Measurements from ENCODE around the gene PYCARD.
A peak's percentile ranks its signal among the peaks of the same experiment; 100 is the strongest.

Gene PYCARD

DNA sequence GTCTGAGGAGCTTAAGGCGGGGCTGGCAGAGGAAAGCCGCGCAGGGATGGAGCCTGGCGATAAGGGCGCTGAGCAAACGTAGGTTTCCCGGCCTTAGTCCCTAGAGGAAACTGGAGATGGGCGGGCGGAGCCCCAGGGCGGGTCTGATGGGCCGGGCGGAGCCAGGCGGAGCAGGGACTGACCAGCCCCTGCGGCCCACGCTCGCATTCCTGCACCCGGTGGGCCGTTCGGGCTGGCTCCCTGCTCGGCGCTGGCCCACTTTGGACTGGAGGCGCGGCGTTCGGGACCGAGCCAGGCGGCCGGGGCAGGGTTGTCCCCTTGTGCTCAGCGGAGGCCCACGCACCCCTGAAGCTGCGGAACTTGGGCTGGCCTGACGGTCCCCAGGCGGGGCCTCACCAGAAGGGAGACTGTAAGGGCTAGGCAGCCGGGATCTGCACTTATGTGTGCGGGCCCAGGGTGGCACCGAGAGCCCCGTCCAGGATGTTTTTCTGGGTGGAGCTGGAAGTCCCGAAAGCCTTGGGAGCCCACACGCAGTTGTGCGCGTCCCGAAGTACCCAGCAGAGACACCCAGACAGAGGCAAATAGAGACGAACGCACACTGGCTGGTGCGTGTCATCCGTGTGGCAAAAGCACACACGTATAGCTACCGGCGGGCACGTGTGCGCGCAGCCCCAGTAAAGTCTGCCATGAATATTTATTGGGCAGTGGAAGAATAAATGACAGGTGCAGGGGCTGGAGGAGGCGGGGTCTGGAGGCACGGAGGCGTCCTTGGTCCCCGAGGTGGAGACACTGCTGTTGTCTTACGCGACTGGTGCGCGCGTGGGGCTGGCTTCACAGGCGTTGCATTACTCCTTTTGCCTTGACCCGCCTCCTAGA is 13.0 kb upstream of the PYCARD start:
- H3K4me3 ChIP-seq (ENCODE audit: low read depth, low read length) = peak overlapping the region; percentile 28
- in situ Hi-C loops (cut with HindIII; ENCODE audit: low sequenced_read_pairs) = no loop called here
- TF ChIP-seq, protein P1, sequence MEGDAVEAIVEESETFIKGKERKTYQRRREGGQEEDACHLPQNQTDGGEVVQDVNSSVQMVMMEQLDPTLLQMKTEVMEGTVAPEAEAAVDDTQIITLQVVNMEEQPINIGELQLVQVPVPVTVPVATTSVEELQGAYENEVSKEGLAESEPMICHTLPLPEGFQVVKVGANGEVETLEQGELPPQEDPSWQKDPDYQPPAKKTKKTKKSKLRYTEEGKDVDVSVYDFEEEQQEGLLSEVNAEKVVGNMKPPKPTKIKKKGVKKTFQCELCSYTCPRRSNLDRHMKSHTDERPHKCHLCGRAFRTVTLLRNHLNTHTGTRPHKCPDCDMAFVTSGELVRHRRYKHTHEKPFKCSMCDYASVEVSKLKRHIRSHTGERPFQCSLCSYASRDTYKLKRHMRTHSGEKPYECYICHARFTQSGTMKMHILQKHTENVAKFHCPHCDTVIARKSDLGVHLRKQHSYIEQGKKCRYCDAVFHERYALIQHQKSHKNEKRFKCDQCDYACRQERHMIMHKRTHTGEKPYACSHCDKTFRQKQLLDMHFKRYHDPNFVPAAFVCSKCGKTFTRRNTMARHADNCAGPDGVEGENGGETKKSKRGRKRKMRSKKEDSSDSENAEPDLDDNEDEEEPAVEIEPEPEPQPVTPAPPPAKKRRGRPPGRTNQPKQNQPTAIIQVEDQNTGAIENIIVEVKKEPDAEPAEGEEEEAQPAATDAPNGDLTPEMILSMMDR (IDR thresholded peaks at IDR 0.05; ENCODE audit: low read depth, low read length) = no peak
- DNase-seq (ENCODE audit: low read depth, low spot score) = peak; percentile 18

DNA sequence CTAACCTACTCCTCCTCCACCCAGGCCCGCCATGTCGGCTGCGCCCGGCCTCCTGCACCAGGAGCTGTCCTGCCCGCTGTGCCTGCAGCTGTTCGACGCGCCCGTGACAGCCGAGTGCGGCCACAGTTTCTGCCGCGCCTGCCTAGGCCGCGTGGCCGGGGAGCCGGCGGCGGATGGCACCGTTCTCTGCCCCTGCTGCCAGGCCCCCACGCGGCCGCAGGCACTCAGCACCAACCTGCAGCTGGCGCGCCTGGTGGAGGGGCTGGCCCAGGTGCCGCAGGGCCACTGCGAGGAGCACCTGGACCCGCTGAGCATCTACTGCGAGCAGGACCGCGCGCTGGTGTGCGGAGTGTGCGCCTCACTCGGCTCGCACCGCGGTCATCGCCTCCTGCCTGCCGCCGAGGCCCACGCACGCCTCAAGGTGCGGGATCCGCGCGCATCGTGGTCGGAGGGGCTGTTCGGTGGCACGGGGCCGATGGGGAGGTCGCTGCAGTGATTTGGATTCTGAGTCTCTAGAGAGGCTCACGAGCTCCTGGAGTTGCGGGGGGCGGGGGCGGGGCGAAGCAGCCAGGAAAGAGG is 12.2 kb upstream of the PYCARD start:
- in situ Hi-C loops (cut with HindIII; ENCODE audit: low sequenced_read_pairs) = no loop called here
- no peak for DNase-seq (ENCODE audit: low read depth, low spot score)
- TF ChIP-seq, protein P1 (IDR thresholded peaks at IDR 0.05; ENCODE audit: low read depth, low read length) = no peak
- peak overlapping the region; percentile 28 for H3K4me3 ChIP-seq (ENCODE audit: low read depth, low read length)

DNA sequence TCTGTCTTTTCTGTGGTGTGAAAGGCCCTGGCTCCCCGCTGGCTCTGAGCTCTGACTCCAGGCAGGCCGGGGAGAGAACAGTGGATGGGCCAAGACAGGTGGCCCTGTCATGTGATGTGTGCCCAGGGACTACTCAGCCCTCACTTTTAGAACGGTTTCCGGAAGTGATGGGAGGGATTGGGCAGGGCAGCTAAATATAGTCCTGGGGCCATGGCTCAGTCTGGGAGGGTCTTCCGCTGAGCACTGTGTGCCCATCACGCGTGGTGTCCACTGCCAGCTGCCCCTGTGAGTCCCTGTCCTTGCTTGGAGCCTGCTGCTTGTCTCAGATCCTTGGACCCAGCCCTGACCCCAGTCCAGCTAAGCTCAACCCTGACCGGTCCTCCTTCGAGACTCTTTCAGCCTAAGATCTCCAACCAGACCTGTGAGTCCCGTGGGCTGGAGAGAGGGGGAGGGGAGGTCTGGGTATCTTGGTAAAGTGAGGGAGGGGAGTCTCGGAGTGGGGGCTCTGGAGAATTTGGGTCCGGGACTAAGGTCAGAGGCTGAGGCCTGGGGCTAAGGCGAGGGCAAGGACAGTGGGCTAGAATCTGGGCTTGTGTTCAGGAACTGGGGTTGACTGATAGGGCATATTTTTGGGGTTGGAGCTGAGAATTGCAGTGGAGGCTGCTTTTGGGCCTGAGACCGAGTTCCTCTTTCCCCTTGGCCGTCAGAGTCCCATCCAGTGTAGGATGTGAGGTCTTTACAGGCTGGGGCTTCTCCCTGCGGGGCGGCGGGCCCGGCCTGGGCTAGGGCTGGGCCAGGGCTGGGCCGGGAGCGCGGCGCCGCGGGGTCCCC is 11.5 kb upstream of the PYCARD start, which contains the start of gene TRIM72:
Gene TRIM72, plus strand, starts transcription at position 243 of the 831 bp plus-strand sequence. CDS start 620 bp downstream, outside the sequence.
- DNase-seq (ENCODE audit: low read depth, low spot score) = no peak
- in situ Hi-C loops (cut with HindIII; ENCODE audit: low sequenced_read_pairs) = no loop called here
- peak within 1 kb of the TSS; percentile 28 for H3K4me3 ChIP-seq (ENCODE audit: low read depth, low read length)
- TF ChIP-seq, protein P1 (IDR thresholded peaks at IDR 0.05; ENCODE audit: low read depth, low read length) = no peak

DNA sequence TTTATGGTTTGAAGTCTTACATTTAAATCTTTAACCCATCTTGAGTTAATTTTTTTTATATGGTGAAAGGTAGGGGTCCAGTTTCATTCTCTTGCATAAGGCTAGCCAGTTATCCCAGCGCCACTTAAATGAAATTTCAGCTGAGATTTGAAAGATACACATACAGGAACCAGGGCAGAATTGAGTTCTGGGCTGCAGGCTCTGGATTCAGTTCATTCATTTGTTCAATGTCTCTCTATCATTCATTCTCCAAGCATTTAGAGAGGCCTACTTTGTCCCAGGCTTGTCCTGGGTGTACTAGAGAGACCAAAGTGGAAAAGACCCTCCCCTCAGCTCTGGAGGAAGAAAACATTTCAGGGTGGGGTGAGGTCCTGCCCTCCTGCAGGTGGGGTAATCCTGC is 10.8 kb upstream of the PYCARD start:
- no peak overlapping the region for H3K4me3 ChIP-seq (ENCODE audit: low read depth, low read length)
- TF ChIP-seq, protein P1 (IDR thresholded peaks at IDR 0.05; ENCODE audit: low read depth, low read length) = no peak
- no peak for DNase-seq (ENCODE audit: low read depth, low spot score)
- in situ Hi-C loops (cut with HindIII; ENCODE audit: low sequenced_read_pairs) = no loop called here

DNA sequence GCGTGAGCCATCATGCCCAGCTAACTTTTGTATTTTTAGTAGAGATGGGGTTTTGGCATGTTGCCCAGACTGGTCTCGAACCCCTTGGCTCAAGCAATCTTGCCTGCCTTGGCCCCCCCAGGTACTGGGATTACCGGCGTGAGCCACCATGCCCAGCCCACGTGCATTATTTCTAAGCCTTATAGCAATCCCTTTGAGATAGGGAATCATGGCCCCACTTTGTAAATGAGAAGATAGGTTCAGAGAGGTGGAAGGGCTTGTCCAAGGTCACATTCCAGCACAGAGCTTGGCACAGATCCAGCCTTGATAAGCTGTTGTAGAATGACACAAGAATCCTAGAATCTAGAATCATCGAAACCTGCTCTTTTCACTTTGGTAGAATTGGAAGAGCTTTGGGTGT is 4.2 kb upstream of the PYCARD start:
- TF ChIP-seq, protein P1 (IDR thresholded peaks at IDR 0.05; ENCODE audit: low read depth, low read length) = no peak
- no peak overlapping the region for H3K4me3 ChIP-seq (ENCODE audit: low read depth, low read length)
- no peak for DNase-seq (ENCODE audit: low read depth, low spot score)
- in situ Hi-C loops (cut with HindIII; ENCODE audit: low sequenced_read_pairs) = no loop called here

Data from astrocyte of the spinal cord (primary cell).